ENCODE measurements around the gene TMEM178B.

The TMEM178B gene

DNA sequence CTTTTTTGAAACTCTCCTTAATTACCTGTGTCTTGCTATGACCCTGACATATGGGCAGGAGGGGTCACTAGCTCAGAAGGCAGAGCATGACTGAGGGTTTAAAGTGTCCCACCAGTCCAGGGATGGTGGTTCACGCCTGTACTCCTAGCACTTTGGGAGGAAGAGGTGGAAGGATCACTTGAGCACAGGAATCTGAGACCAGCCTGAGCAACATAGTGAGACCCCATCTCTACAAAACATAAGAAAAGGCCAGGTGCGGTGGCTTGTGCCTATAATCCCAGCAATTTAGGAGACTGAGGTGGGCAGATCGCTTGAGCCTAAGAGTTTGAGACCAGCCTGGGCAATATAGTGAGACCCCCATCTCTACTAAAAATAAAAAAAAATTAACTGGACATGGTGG, 133.8 kb downstream of the TMEM178B start:
- no peak overlapping the region for H3K4me3 ChIP-seq (ENCODE audit: low read depth, low read length)
- DNase-seq (ENCODE audit: low read depth) = no peak
- TF ChIP-seq, protein P1, sequence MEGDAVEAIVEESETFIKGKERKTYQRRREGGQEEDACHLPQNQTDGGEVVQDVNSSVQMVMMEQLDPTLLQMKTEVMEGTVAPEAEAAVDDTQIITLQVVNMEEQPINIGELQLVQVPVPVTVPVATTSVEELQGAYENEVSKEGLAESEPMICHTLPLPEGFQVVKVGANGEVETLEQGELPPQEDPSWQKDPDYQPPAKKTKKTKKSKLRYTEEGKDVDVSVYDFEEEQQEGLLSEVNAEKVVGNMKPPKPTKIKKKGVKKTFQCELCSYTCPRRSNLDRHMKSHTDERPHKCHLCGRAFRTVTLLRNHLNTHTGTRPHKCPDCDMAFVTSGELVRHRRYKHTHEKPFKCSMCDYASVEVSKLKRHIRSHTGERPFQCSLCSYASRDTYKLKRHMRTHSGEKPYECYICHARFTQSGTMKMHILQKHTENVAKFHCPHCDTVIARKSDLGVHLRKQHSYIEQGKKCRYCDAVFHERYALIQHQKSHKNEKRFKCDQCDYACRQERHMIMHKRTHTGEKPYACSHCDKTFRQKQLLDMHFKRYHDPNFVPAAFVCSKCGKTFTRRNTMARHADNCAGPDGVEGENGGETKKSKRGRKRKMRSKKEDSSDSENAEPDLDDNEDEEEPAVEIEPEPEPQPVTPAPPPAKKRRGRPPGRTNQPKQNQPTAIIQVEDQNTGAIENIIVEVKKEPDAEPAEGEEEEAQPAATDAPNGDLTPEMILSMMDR (IDR thresholded peaks at IDR 0.05; ENCODE audit: control insufficient read depth, extremely low read depth, insufficient read depth) = no peak

DNA sequence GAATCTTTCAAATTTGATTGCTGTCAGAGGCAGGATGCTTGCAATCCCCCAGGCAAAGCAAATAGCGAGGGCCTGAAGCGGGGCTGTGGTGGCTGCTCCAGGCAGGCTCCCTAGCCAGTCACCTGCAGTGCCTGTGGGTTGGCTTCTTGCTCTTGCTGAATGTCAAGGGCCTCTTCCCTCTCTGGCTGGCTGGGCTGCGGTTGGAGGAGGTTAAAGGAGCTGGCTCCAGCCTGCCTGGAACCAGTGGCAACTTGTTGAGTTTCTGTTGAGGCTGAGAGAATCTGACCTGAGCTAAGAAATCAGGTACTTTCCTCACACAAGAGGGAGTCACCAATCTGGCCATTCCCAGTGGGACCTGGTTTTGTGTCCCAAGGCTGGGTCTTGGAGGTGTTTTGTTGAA, 134.7 kb downstream of the TMEM178B start:
- no peak for DNase-seq (ENCODE audit: low read depth)
- no peak overlapping the region for H3K4me3 ChIP-seq (ENCODE audit: low read depth, low read length)
- TF ChIP-seq, protein P1 (IDR thresholded peaks at IDR 0.05; ENCODE audit: control insufficient read depth, extremely low read depth, insufficient read depth) = no peak

DNA sequence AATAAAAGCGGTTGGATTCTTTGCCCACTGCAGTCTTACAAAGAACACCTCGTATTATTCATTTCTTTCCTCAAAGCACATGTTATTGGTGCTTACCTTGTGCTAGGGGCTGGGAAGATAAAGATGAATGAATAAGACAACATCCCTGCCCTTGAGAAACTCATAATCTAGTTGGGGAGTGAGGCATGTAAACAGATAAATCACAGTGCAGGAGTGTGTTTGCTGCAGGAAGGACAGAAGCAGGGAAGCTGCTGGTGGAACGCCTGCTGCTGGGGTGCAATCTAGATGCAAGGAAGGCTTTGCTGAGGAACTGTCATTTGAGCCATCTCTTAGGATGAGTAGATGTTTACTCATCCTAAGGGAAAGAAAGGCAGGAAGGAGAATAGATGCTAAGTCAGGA, 135.6 kb downstream of the TMEM178B start:
- DNase-seq (ENCODE audit: low read depth) = no peak
- H3K4me3 ChIP-seq (ENCODE audit: low read depth, low read length) = no peak overlapping the region
- TF ChIP-seq, protein P1 (IDR thresholded peaks at IDR 0.05; ENCODE audit: control insufficient read depth, extremely low read depth, insufficient read depth) = no peak

DNA sequence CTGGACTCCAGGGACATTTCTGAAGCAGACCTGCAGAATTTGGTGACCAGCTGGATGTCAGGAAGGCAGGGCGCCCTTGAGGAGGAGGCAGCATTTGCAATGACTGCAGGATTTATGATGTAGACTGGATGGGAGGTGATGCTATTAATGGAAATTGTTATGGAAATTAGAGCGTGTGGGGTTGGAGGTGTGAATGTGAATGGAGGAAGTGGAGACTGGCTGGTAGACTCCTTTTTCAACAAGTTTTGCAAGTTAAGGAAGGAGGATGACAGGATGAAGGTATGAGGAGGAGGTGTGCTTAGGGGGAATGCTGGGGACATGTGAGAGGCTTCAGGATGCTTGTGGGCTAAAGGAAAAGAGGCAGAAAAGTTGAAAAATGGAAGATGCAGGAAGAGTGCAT, 137.0 kb downstream of the TMEM178B start:
- no peak overlapping the region for H3K4me3 ChIP-seq (ENCODE audit: low read depth, low read length)

DNA sequence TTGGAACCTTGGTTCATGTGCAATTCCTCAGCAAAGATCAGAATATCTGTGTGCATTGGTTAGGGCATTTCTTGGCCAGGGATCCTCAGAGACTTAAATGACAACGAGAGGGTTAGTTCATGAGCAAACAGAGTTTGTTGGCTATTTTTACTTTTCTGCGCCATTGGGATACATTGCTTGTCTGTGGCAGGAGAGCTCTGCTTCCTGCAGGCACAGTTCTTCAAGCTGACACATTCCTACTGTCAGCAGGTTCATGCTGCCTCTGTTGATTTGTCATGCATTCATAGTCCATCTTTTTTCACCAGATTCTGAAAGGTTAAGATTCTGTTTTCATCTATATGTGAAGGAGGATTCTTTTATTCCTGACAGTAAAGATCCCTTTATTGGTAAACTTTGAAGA, 139.4 kb downstream of the TMEM178B start:
- no peak for DNase-seq (ENCODE audit: low read depth)
- TF ChIP-seq, protein P1 (IDR thresholded peaks at IDR 0.05; ENCODE audit: control insufficient read depth, extremely low read depth, insufficient read depth) = no peak
- no peak overlapping the region for H3K4me3 ChIP-seq (ENCODE audit: low read depth, low read length)

More for the DNA sequence above, 137.0 kb downstream of the TMEM178B start:
- TF ChIP-seq, protein P1 (IDR thresholded peaks at IDR 0.05; ENCODE audit: control insufficient read depth, extremely low read depth, insufficient read depth) = no peak
- no peak for DNase-seq (ENCODE audit: low read depth)

DNA sequence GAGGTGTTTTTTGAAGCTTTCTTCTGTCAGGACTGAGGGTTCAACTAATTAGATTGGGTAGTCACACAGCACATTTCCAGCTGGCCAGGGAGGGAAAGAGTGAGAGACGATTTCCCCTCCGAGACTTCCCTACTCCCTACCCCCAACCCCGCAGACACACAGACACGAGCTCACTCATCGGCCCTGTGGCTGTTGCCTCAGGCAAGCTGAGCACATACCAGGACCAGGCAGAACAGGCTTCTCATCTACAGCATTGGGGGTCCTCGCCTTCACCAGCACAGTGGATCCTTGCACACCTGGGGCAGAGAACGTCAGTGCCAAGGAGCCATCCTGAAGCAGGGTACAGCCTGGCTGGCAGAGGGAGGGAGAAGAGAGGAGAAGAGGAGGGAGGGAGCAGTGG, 144.1 kb downstream of the TMEM178B start:
- DNase-seq (ENCODE audit: low read depth) = no peak

DNA sequence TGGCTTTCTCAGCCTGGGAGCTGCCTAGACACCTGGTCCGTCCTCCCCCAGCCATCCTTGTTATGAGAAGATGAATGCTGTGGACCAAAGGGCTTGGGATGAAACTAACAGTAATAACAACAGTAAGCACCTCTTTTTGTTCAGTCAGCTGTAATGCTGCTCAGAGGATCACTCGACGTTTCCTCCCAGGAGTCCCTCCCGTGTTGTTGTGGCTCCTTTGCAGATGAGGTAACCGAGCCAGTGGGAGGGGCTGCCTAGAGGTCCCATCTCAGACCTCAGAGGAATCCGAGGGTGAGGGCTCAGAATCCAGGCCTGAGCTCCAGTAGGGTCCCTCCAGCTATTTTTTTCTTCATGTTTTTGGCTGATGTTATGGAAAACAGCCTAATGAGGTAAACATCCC, 145.1 kb downstream of the TMEM178B start:
- TF ChIP-seq, protein P1 (IDR thresholded peaks at IDR 0.05; ENCODE audit: control insufficient read depth, extremely low read depth, insufficient read depth) = no peak
- no peak for DNase-seq (ENCODE audit: low read depth)
- no peak overlapping the region for H3K4me3 ChIP-seq (ENCODE audit: low read depth, low read length)

More for the DNA sequence above, 144.1 kb downstream of the TMEM178B start:
- no peak overlapping the region for H3K4me3 ChIP-seq (ENCODE audit: low read depth, low read length)
- TF ChIP-seq, protein P1 (IDR thresholded peaks at IDR 0.05; ENCODE audit: control insufficient read depth, extremely low read depth, insufficient read depth) = no peak
